ENCODE results near the gene CCDC27.
A peak's percentile ranks its signal among the peaks of the same experiment; 100 is the strongest.

CCDC27 gene

GRCh38 chr1:3708791-3709190 is 43.5 kb upstream of the CCDC27 start:
- H3K4me3 ChIP-seq, result no peak overlapping the region
- no peak for TF ChIP-seq Cebpa-rat (IDR thresholded peaks at IDR 0.05)

GRCh38 chr1:3710251-3710650 is 42.0 kb upstream of the CCDC27 start:
- Histone ChIP-seq H4K20me1 (peaks cover 0 to 24% (median 0%) of the 10 kb centered on the region in 11 experiments; a peak in 5 of 22 replicates), H3K27me3 (peaks cover 49 to 81% (median 68%) of the 10 kb centered on the region in 11 experiments), H3K4me2 (no peak overlapping the region), H3K27ac (no peak overlapping the region), H3K36me3 (no peaks in the 10 kb centered on the region), H3K9me3 (replicated peaks in 1 of 11) (no peaks in the 10 kb centered on the region), H3K4me3 (no peak overlapping the region), H3K4me1 (peaks cover 0 to 12% (median 0%) of the 10 kb centered on the region in 10 experiments; a peak in 3 of 20 replicates), H3K9ac (no peak overlapping the region)
- TF ChIP-seq Cebpa-rat (IDR thresholded peaks at IDR 0.05), result no peak

More at GRCh38 chr1:3708791-3709190, 43.5 kb upstream of the CCDC27 start:
- Histone ChIP-seq H3K9ac (no peak overlapping the region), H3K4me2 (no peak overlapping the region), H3K27me3 (peaks cover 49 to 81% (median 67%) of the 10 kb centered on the region in 11 experiments), H3K27ac (no peak overlapping the region), H4K20me1 (peaks cover 0 to 27% (median 0%) of the 10 kb centered on the region in 11 experiments; a peak in 5 of 22 replicates), H3K9me3 (replicated peaks in 1 of 11) (no peaks in the 10 kb centered on the region), H3K36me3 (no peaks in the 10 kb centered on the region), H3K4me1 (peaks cover 9 to 21% (median 11%) of the 10 kb centered on the region in 10 experiments; a peak in 19 of 20 replicates)

GRCh38 chr1:3711381-3711779 is 40.9 kb upstream of the CCDC27 start:
- Histone ChIP-seq H3K4me2 (no peak overlapping the region), H3K9ac (no peak overlapping the region), H3K4me3 (no peak overlapping the region), H3K36me3 (no peaks in the 10 kb centered on the region), H3K4me1 (peaks cover 0 to 12% (median 0%) of the 10 kb centered on the region in 10 experiments; a peak in 3 of 20 replicates), H3K9me3 (replicated peaks in 1 of 11) (no peaks in the 10 kb centered on the region), H4K20me1 (peaks cover 0 to 19% (median 0%) of the 10 kb centered on the region in 11 experiments; a peak in 5 of 22 replicates), H3K27ac (no peak overlapping the region), H3K27me3 (peaks cover 49 to 81% (median 68%) of the 10 kb centered on the region in 11 experiments)
- TF ChIP-seq Cebpa-rat (IDR thresholded peaks at IDR 0.05), result no peak

GRCh38 chr1:3711780-3712451 is 40.3 kb upstream of the CCDC27 start:
- Histone ChIP-seq H3K4me1 (peaks cover 0 to 12% (median 0%) of the 10 kb centered on the region in 10 experiments; a peak in 3 of 20 replicates), H3K9me3 (replicated peaks in 1 of 11) (no peaks in the 10 kb centered on the region), H3K27me3 (peaks cover 49 to 76% (median 68%) of the 10 kb centered on the region in 11 experiments), H3K36me3 (no peaks in the 10 kb centered on the region), H3K9ac (no peak overlapping the region), H3K4me2 (no peak overlapping the region), H3K4me3 (no peak overlapping the region), H4K20me1 (peaks cover 0 to 19% (median 0%) of the 10 kb centered on the region in 11 experiments; a peak in 5 of 22 replicates), H3K27ac (no peak overlapping the region)
- no peak for TF ChIP-seq Cebpa-rat (IDR thresholded peaks at IDR 0.05)

GRCh38 chr1:3712573-3713535 is 39.4 kb upstream of the CCDC27 start:
- H3K36me3 ChIP-seq, result no peaks in the 10 kb centered on the region
- H3K4me3 ChIP-seq, result no peak overlapping the region
- H3K27ac ChIP-seq, result no peak overlapping the region
- H3K27me3 ChIP-seq, result peaks cover 43 to 67% (median 58%) of the 10 kb centered on the region in 11 experiments
- H3K9ac ChIP-seq, result 0 out of 22 replicates have a peak overlapping the region, but pooled peaks of 1 of the 11 experiments have one; percentile 6
- no peak for TF ChIP-seq Cebpa-rat (IDR thresholded peaks at IDR 0.05)
- peaks cover 0 to 19% (median 0%) of the 10 kb centered on the region in 11 experiments; a peak in 6 of 22 replicates for H4K20me1 ChIP-seq
- no peaks in the 10 kb centered on the region for H3K9me3 ChIP-seq (replicated peaks in 1 of 11)
- H3K4me2 ChIP-seq, result peak overlapping the region in 3 of 11 experiments; percentile 15 to 23 (median 20); a peak in 3 of 22 replicates
- H3K4me1 ChIP-seq, result peaks cover 0 to 14% (median under 1%) of the 10 kb centered on the region in 10 experiments; a peak in 5 of 20 replicates

GRCh38 chr1:3713840-3714239 is 38.4 kb upstream of the CCDC27 start:
- peak overlapping the region in 4 of 11 experiments; percentile 2 to 23 (median 18); a peak in 5 of 22 replicates for H3K4me2 ChIP-seq
- H4K20me1 ChIP-seq, result peaks cover 0 to 19% (median 0%) of the 10 kb centered on the region in 11 experiments; a peak in 6 of 22 replicates
- peak overlapping the region in 1 of 11 experiments; percentile 6; a peak in 1 of 22 replicates for H3K9ac ChIP-seq
- no peak for TF ChIP-seq Cebpa-rat (IDR thresholded peaks at IDR 0.05)
- peaks cover 33 to 57% (median 48%) of the 10 kb centered on the region in 11 experiments for H3K27me3 ChIP-seq
- H3K4me3 ChIP-seq, result no peak overlapping the region
- H3K36me3 ChIP-seq, result no peaks in the 10 kb centered on the region
- H3K4me1 ChIP-seq, result peaks cover 3 to 24% (median 10%) of the 10 kb centered on the region in 10 experiments
- H3K27ac ChIP-seq, result no peak overlapping the region
- no peaks in the 10 kb centered on the region for H3K9me3 ChIP-seq (replicated peaks in 1 of 11)

GRCh38 chr1:3714284-3714741 is 37.9 kb upstream of the CCDC27 start:
- Histone ChIP-seq H3K4me1 (peaks cover 8 to 29% (median 15%) of the 10 kb centered on the region in 10 experiments), H3K9me3 (replicated peaks in 1 of 11) (no peaks in the 10 kb centered on the region), H3K9ac (no peak overlapping the region), H4K20me1 (peaks cover 0 to 14% (median 0%) of the 10 kb centered on the region in 11 experiments; a peak in 5 of 22 replicates), H3K27ac (no peak overlapping the region), H3K4me3 (no peak overlapping the region), H3K36me3 (no peaks in the 10 kb centered on the region), H3K4me2 (peak overlapping the region in 3 of 11 experiments; percentile 15 to 23 (median 20); a peak in 4 of 22 replicates), H3K27me3 (peaks cover 29 to 53% (median 44%) of the 10 kb centered on the region in 11 experiments)
- no peak for TF ChIP-seq Cebpa-rat (IDR thresholded peaks at IDR 0.05)

- Histone ChIP-seq H3K27me3 (peaks cover 24 to 48% (median 39%) of the 10 kb centered on the region in 11 experiments), H3K27ac (no peak overlapping the region)
These were observed 37.4 kb upstream of the CCDC27 start for GRCh38 chr1:3714814-3715213.

More at GRCh38 chr1:3714814-3715213, 37.4 kb upstream of the CCDC27 start:
- H3K36me3 ChIP-seq, result no peaks in the 10 kb centered on the region
- H3K9me3 ChIP-seq (replicated peaks in 1 of 11), result no peaks in the 10 kb centered on the region
- peaks cover 0 to 11% (median 0%) of the 10 kb centered on the region in 11 experiments; a peak in 4 of 22 replicates for H4K20me1 ChIP-seq
- no peak overlapping the region for H3K4me2 ChIP-seq
- peaks cover 13 to 34% (median 20%) of the 10 kb centered on the region in 10 experiments for H3K4me1 ChIP-seq
- H3K4me3 ChIP-seq, result no peak overlapping the region
- H3K9ac ChIP-seq, result no peak overlapping the region
- TF ChIP-seq Cebpa-rat (IDR thresholded peaks at IDR 0.05), result no peak

All from BLaER1 treated with 17β-estradiol and CSF1 and Interleukin-3, amounts not matched to agents 10 nM and 100 nM (cell line).